A673 (cell line): ENCODE measurements around the gene PHACTR3.

Experiments used
- EZH2 ChIP-seq: fragments of 200-600 bp; sonication (generic); IDR thresholded peaks from 2 replicates; pipeline ENCODE4 v1.6.1; 2017; ENCODE audit warnings: borderline replicate concordance, low read depth, mild to moderate bottlenecking, mixed read lengths, antibody characterized with exemption, low read length; ENCODE audit not compliant: poor library complexity, severe bottlenecking
- TF ChIP-seq, protein P1 (sequence below): fragments of 300-800, 200-600 bp; sonication (generic); conservative IDR thresholded peaks from 2 replicates; pipeline ENCODE4 v1.5.1; 2017; ENCODE audit warnings: low read depth, mild to moderate bottlenecking, antibody characterized with exemption, low read length, moderate library complexity, mixed read lengths

DNA sequence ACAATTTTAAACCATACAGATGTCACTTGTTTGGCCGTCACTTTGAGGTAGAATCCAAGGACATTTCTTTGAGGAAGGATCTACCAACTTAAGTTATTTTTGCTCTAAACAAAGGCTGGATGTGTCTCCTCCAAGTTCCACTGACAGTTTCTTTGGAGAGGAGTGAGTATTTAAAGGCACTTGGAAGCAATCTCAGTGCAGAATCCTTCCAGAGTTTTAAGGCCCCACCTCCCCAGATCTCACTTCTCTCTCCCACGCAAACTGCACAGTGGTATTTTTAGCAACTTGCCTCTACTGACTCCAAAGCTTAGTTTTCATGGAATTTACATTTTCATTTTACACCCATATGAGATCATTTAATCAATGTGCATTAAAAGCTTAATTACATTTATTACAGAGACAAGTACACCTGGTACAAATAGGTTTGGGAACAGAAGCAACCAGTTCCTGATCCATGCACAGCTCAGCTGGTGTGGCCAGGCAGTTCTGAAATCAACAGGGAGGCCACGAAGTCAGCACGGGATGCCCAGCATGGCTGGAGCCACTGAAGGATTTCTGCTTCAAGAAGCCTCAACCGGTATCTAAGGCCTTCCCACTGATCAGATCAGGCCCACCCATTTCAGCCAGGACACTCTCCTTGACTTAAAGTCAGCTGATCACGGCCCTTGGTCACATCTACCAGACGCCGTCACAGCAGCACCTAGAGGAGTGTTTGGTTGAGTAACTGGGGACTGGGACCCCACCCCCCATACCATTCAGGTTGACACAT, 219.3 kb downstream of the PHACTR3 start:
- TF ChIP-seq, protein P1, sequence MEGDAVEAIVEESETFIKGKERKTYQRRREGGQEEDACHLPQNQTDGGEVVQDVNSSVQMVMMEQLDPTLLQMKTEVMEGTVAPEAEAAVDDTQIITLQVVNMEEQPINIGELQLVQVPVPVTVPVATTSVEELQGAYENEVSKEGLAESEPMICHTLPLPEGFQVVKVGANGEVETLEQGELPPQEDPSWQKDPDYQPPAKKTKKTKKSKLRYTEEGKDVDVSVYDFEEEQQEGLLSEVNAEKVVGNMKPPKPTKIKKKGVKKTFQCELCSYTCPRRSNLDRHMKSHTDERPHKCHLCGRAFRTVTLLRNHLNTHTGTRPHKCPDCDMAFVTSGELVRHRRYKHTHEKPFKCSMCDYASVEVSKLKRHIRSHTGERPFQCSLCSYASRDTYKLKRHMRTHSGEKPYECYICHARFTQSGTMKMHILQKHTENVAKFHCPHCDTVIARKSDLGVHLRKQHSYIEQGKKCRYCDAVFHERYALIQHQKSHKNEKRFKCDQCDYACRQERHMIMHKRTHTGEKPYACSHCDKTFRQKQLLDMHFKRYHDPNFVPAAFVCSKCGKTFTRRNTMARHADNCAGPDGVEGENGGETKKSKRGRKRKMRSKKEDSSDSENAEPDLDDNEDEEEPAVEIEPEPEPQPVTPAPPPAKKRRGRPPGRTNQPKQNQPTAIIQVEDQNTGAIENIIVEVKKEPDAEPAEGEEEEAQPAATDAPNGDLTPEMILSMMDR = no peak
- no peak for TF ChIP-seq EZH2
